CD1c-positive myeloid dendritic cell (primary cell): Measurements from ENCODE around the gene AGBL5.

Experiments
- DNase-seq: peaks from one replicate; pipeline ENCODE4 v3.0.0-alpha.2; 2016; ENCODE audit errors: extremely low spot score

Gene AGBL5

GRCh38 chr2:27077231-27077630 is 25.8 kb downstream of the AGBL5 start:
- no peak for DNase-seq

- no peak for DNase-seq
Observed at GRCh38 chr2:27078267-27079194, 27.1 kb downstream of the AGBL5 start, which contains the start of gene EMILIN1. EMILIN1 (plus strand) TSS chr2:27078615; CDS start chr2:27079066, 451 bp downstream.

GRCh38 chr2:27079233-27080139 is 28.0 kb downstream of the AGBL5 start:
- DNase-seq: no peak

- no peak for DNase-seq
Observed at GRCh38 chr2:27080140-27080469, 28.6 kb downstream of the AGBL5 start.

GRCh38 chr2:27080603-27080936 is 29.1 kb downstream of the AGBL5 start:
- DNase-seq: no peak

GRCh38 chr2:27081984-27082772 is 30.7 kb downstream of the AGBL5 start:
- no peak for DNase-seq

- DNase-seq: no peak
Observed at GRCh38 chr2:27082773-27083409, 31.4 kb downstream of the AGBL5 start.

GRCh38 chr2:27083410-27084296 is 32.2 kb downstream of the AGBL5 start:
- no peak for DNase-seq

GRCh38 chr2:27084297-27085061 is 33.0 kb downstream of the AGBL5 start:
- no peak for DNase-seq

- no peak for DNase-seq
Observed at GRCh38 chr2:27085062-27085672, 33.7 kb downstream of the AGBL5 start.

GRCh38 chr2:27085673-27086089 is 34.2 kb downstream of the AGBL5 start:
- peak; percentile 54 for DNase-seq

- peak; percentile 99 for DNase-seq
Observed at GRCh38 chr2:27086090-27086723, 34.7 kb downstream of the AGBL5 start.

- DNase-seq: no peak
Observed at GRCh38 chr2:27086724-27087593, 35.5 kb downstream of the AGBL5 start, which contains the start of gene KHK. KHK (plus strand) TSS chr2:27086772; CDS start chr2:27087260, 488 bp downstream.

- DNase-seq: no peak
Observed at GRCh38 chr2:27087823-27088410, 36.4 kb downstream of the AGBL5 start.

- DNase-seq: no peak
Observed at GRCh38 chr2:27088634-27089033, 37.2 kb downstream of the AGBL5 start.

- no peak for DNase-seq
Observed at GRCh38 chr2:27089111-27089954, 37.9 kb downstream of the AGBL5 start.
